CD4-positive, CD25-positive, alpha-beta regulatory T cell (primary cell): ENCODE results near the gene TTBK2. TPM values are rescaled to one million over a fixed set of nuclear protein-coding genes. Genes with fewer than 3 reads are reported as not detected.
A peak's percentile ranks its signal among the peaks of the same experiment; 100 is the strongest.

Experiments used
- ATAC-seq, 2 donors: fragments of 150-1000 bp; cut with Tn5 transposase; one replicate each; pipeline ENCODE4 v1.10.0; 2021; ENCODE audit warnings: low read depth in 2 of 2, moderate number of reproducible peaks in 2 of 2, moderate library complexity in 1 of 2
- DNase-seq, 3 donors: peaks; one replicate each; pipeline versions ENCODE4 v3.0.0 to v3.0.0-alpha.2; 2012 to 2022; ENCODE audit warnings: mixed read lengths in 1 of 3
- H3K27ac ChIP-seq: one replicate; pipeline ENCODE4 v1.7.0; 2013; ENCODE audit warnings: mild to moderate bottlenecking, low read length; ENCODE audit not compliant: insufficient read depth, poor library complexity, severe bottlenecking
- H3K27me3 ChIP-seq: one replicate; pipeline ENCODE4 v1.7.0; 2013; ENCODE audit warnings: low read length; ENCODE audit not compliant: control insufficient read depth, insufficient read depth
- H3K36me3 ChIP-seq: one replicate; pipeline ENCODE4 v1.7.0; 2013; ENCODE audit warnings: mild to moderate bottlenecking, low read length, moderate library complexity; ENCODE audit not compliant: control insufficient read depth, insufficient read depth
- H3K4me1 ChIP-seq: 2 replicates; pipeline ENCODE4 v1.7.0; 2013; ENCODE audit warnings: mild to moderate bottlenecking, low read length; ENCODE audit not compliant: insufficient read depth, control insufficient read depth, poor library complexity, severe bottlenecking
- H3K4me3 ChIP-seq: one replicate; pipeline ENCODE4 v1.7.0; 2013; ENCODE audit warnings: low read depth, mild to moderate bottlenecking, low read length, moderate library complexity
- H3K9me3 ChIP-seq, 2 experiments: 1 replicate in 1 of 2; 2 replicates in 1 of 2; pipeline ENCODE4 v1.7.0; 2013; ENCODE audit warnings: low read length in 2 of 2, mild to moderate bottlenecking in 1 of 2, moderate library complexity in 1 of 2; ENCODE audit not compliant: control insufficient read depth in 2 of 2
- H3K27ac Mint-ChIP-seq, 3 donors: one replicate each; pipeline ENCODE4 v1.8.0; 2020 to 2022; ENCODE audit warnings: mild to moderate bottlenecking in 3 of 3, mixed read lengths in 3 of 3, moderate library complexity in 2 of 3
- H3K27me3 Mint-ChIP-seq: one replicate; pipeline ENCODE4 v1.8.0; 2022; ENCODE audit warnings: mild to moderate bottlenecking, mixed read lengths
- H3K36me3 Mint-ChIP-seq: one replicate; pipeline ENCODE4 v1.8.0; 2020; ENCODE audit warnings: mixed read lengths
- H3K4me1 Mint-ChIP-seq, 4 donors: one replicate each; pipeline ENCODE4 v1.8.0; 2020 to 2022; ENCODE audit warnings: mixed read lengths in 4 of 4, mild to moderate bottlenecking in 1 of 4
- H3K4me3 Mint-ChIP-seq, 4 donors: one replicate each; pipeline ENCODE4 v1.8.0; 2020 to 2022; ENCODE audit warnings: mild to moderate bottlenecking in 4 of 4, mixed read lengths in 4 of 4, moderate library complexity in 3 of 4
- H3K9me3 Mint-ChIP-seq, 7 donors: one replicate each; pipeline ENCODE4 v1.8.0; 2020 to 2022; ENCODE audit warnings: mixed read lengths in 7 of 7, mild to moderate bottlenecking in 3 of 7, moderate library complexity in 2 of 7
- polyA plus RNA-seq, 4 donors: library from polyadenylated mRNA; unstranded; fragments of 300-500 nt; fragmentation: Illumina TruSeq; gene quantifications; one replicate each; pipeline ENCODE4 v1.2.3, GENCODE V29; 2021
- total RNA-seq: library from RNA; stranded (reverse); gene quantifications from one replicate; pipeline ENCODE4 v1.2.3, GENCODE V29; 2022

Gene TTBK2
- total and polyA plus RNA-seq, 5 donors from 2014 or later = 8.2 to 24.4 (median 8.5) TPM

DNA sequence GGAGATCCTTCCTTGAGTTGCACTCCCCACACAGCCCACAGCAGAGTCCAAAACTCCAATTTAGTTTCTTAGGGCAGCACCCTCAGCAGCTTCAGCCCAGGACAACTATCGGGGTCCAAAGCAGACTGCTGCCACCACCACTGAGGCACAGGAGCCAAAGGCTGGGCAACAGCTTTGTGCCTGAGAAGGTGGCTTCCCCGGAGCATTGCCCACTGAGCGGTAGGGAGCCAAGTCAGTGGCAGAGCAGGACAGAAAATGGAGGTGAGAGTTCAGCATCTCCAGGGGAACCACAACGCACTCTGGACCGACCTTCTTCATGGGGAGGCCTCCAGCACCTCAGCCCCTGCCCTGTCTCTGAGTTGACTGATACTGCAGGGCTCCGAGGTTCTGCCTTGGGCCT lies 227.1 kb downstream of the TTBK2 start:
- Mint-ChIP-seq H3K27ac (no peak overlapping the region), H3K36me3 (peaks cover 8% of the 10 kb centered on the region)

DNA sequence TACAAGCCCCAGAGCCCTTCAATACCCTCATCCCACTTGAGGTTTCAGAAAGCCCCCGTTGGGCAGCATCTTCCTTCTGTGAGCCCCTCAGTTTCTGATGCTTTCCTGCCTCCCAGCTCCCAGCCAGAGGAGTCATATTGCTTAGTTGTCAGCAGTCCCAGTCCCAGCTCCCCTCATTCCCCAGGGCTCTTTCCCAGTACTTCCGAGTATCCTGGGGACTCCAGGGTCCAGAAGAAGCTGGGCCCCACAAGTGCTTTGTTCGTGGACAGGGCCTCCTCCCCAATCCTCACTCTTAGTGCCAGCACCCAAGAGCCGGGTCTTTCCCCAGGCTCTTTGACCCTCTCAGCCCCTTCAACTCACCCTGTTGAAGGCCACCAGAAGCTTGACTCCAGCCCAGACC lies 227.6 kb downstream of the TTBK2 start:
- ATAC-seq = no peak
- Mint-ChIP-seq H3K4me3 (no peak overlapping the region), H3K27me3 (no peaks in the 10 kb centered on the region), H3K4me1 (peaks cover 0 to 3% (median under 1%) of the 10 kb centered on the region in 4 donors), H3K36me3 (peaks cover 8% of the 10 kb centered on the region), H3K9me3 (no peaks in the 10 kb centered on the region), H3K27ac (no peak overlapping the region)
- no peak for DNase-seq
- Histone ChIP-seq H3K9me3 (no peaks in the 10 kb centered on the region), H3K36me3 (no peaks in the 10 kb centered on the region), H3K27me3 (no peaks in the 10 kb centered on the region), H3K4me1 (no peaks in the 10 kb centered on the region), H3K4me3 (no peak overlapping the region), H3K27ac (no peak overlapping the region)

More for the DNA sequence above, 227.1 kb downstream of the TTBK2 start:
- Mint-ChIP-seq H3K4me3 (no peak overlapping the region), H3K4me1 (peaks cover 0 to 3% (median under 1%) of the 10 kb centered on the region in 4 donors), H3K9me3 (no peaks in the 10 kb centered on the region), H3K27me3 (no peaks in the 10 kb centered on the region)
- H3K27ac ChIP-seq = no peak overlapping the region
- ATAC-seq (no peak), DNase-seq (no peak)
- H3K4me1 ChIP-seq = no peaks in the 10 kb centered on the region
- no peaks in the 10 kb centered on the region for H3K9me3 ChIP-seq
- H3K4me3 ChIP-seq = no peak overlapping the region
- H3K36me3 ChIP-seq = no peaks in the 10 kb centered on the region
- H3K27me3 ChIP-seq = no peaks in the 10 kb centered on the region

DNA sequence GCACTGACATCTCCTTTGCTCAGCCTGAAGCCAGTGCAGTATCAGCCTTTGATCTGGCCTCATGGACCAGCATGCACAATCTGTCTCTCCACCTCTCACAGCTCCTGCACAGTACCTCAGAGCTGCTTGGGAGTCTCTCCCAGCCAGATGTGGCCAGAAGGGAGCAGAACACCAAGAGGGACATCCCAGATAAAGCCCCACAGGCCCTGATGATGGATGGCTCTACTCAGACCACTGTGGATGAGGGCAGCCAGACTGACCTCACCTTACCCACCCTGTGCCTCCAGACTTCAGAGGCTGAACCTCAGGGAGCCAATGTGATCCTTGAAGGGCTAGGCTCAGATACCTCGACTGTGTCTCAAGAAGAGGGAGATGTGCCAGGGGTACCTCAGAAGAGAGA lies 228.0 kb downstream of the TTBK2 start:
- Histone ChIP-seq H3K4me1 (no peaks in the 10 kb centered on the region), H3K27me3 (no peaks in the 10 kb centered on the region), H3K9me3 (no peaks in the 10 kb centered on the region), H3K27ac (no peak overlapping the region), H3K36me3 (no peaks in the 10 kb centered on the region), H3K4me3 (no peak overlapping the region)
- Mint-ChIP-seq H3K27me3 (no peaks in the 10 kb centered on the region), H3K9me3 (no peaks in the 10 kb centered on the region), H3K4me3 (no peak overlapping the region), H3K4me1 (peaks cover 0 to 3% (median under 1%) of the 10 kb centered on the region in 4 donors), H3K27ac (no peak overlapping the region), H3K36me3 (peaks cover 13% of the 10 kb centered on the region)
- DNase-seq (no peak), ATAC-seq (no peak)

DNA sequence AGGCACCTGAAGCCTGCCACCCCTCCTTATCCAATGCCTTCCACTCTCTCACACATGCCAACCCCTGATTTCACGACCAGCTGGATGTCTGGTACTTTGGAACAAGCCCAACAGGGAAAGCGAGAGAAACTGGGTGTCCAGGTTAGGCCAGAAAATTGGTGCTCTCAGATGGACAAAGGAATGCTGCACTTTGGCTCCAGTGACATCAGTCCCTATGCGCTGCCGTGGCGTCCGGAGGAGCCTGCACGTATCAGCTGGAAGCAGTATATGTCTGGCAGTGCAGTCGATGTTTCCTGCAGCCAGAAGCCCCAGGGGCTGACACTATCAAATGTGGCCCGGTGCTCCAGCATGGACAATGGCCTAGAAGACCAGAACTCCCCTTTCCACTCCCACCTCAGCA lies 228.8 kb downstream of the TTBK2 start:
- DNase-seq (no peak), ATAC-seq (no peak)
- Histone ChIP-seq H3K27me3 (no peaks in the 10 kb centered on the region), H3K27ac (no peak overlapping the region), H3K4me1 (no peaks in the 10 kb centered on the region), H3K4me3 (no peak overlapping the region), H3K9me3 (no peaks in the 10 kb centered on the region), H3K36me3 (no peaks in the 10 kb centered on the region)
- H3K4me1 Mint-ChIP-seq = peaks cover 0 to 3% (median under 1%) of the 10 kb centered on the region in 4 donors
- H3K36me3 Mint-ChIP-seq = peaks cover 20% of the 10 kb centered on the region
- H3K27ac Mint-ChIP-seq = peak overlapping the region in 1 of 3 donors; percentile 36
- no peaks in the 10 kb centered on the region for H3K9me3 Mint-ChIP-seq
- H3K27me3 Mint-ChIP-seq = no peaks in the 10 kb centered on the region
- H3K4me3 Mint-ChIP-seq = no peak overlapping the region

DNA sequence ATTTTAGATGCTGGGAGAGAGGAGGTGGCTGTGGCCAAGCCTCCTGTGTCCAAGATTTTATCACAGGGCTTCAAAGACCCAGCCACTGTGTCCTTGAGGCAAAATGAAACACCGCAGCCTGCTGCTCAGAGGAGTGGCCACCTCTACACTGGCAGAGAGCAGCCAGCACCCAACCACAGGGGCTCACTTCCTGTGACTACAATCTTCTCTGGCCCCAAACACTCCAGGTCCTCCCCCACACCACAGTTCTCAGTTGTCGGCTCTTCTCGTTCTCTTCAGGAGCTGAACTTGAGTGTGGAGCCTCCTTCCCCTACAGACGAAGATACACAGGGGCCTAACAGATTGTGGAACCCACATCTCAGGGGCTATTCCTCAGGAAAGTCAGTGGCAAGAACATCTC lies 229.3 kb downstream of the TTBK2 start:
- Histone ChIP-seq H3K4me3 (no peak overlapping the region), H3K27me3 (no peaks in the 10 kb centered on the region), H3K4me1 (no peaks in the 10 kb centered on the region), H3K27ac (no peak overlapping the region), H3K36me3 (no peaks in the 10 kb centered on the region), H3K9me3 (no peaks in the 10 kb centered on the region)
- Mint-ChIP-seq H3K36me3 (peaks cover 19% of the 10 kb centered on the region), H3K27ac (peak overlapping the region in 1 of 3 donors; percentile 35), H3K4me1 (peaks cover 0 to 3% (median under 1%) of the 10 kb centered on the region in 4 donors), H3K4me3 (no peak overlapping the region), H3K27me3 (no peaks in the 10 kb centered on the region), H3K9me3 (no peaks in the 10 kb centered on the region)
- ATAC-seq (no peak), DNase-seq (peak in 1 of 3 donors; percentile 33)

Other genes starting within 250 kb of the TTBK2 start
- gene CDAN1, start 183.7 kb downstream of the TTBK2 start, total RNA-seq = 26.9 TPM
- gene CDAN1, start 183.7 kb downstream of the TTBK2 start, polyA plus RNA-seq = 1 to 10 TPM; 6.5 to 7.3 (median 6.8) TPM
- 48.2 TPM for gene UBR1, start 185.3 kb upstream of the TTBK2 start, total RNA-seq
- 10 to 100 TPM; 15.9 to 18.7 (median 17.3) TPM for gene UBR1, start 185.3 kb upstream of the TTBK2 start, polyA plus RNA-seq
- 30.0 TPM for gene TMEM62, start 212.8 kb upstream of the TTBK2 start, total RNA-seq
- gene TMEM62, start 212.8 kb upstream of the TTBK2 start, polyA plus RNA-seq = 10 to 100 TPM; 11.4 to 18.1 (median 14.2) TPM